RWPE1 (cell line): ENCODE measurements around the gene MTHFD1L.

ENCODE experiments used
- CTCF ChIA-PET: fragments of 350-600 bp; sonication (Branson Sonifier 250); formaldehyde crosslinking; extraction: SDS; loops from one replicate; lab custom pipeline; 2021; lab: Yijun Ruan, JAX
- POLR2A ChIA-PET: fragments of 400-600 bp; formaldehyde crosslinking; extraction: SDS; loops from one replicate; lab custom pipeline; 2020; ENCODE audit warnings: antibody characterized with exemption; ENCODE audit not compliant: low non-redundant PET; lab: Yijun Ruan, JAX
- DNase-seq: peaks from one replicate; pipeline ENCODE4 v3.0.0; 2012; ENCODE audit warnings: low spot score
- H3K27ac ChIP-seq: fragments of 450-650 bp; 2 replicates; pipeline ENCODE4 v1.5.1; 2017
- TF ChIP-seq, protein P1 (sequence below): fragments of 450-650 bp; conservative IDR thresholded peaks from 2 replicates; pipeline ENCODE4 v1.5.1; 2017; ENCODE audit warnings: low read depth, mild to moderate bottlenecking

MTHFD1L gene

GRCh38 chr6:151007076-151007475 lies 141.6 kb downstream of the MTHFD1L start:
- no peak for DNase-seq
- POLR2A ChIA-PET = no interaction called here
- TF ChIP-seq, protein P1, sequence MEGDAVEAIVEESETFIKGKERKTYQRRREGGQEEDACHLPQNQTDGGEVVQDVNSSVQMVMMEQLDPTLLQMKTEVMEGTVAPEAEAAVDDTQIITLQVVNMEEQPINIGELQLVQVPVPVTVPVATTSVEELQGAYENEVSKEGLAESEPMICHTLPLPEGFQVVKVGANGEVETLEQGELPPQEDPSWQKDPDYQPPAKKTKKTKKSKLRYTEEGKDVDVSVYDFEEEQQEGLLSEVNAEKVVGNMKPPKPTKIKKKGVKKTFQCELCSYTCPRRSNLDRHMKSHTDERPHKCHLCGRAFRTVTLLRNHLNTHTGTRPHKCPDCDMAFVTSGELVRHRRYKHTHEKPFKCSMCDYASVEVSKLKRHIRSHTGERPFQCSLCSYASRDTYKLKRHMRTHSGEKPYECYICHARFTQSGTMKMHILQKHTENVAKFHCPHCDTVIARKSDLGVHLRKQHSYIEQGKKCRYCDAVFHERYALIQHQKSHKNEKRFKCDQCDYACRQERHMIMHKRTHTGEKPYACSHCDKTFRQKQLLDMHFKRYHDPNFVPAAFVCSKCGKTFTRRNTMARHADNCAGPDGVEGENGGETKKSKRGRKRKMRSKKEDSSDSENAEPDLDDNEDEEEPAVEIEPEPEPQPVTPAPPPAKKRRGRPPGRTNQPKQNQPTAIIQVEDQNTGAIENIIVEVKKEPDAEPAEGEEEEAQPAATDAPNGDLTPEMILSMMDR = no peak
- CTCF ChIA-PET = no interaction called here
- H3K27ac ChIP-seq = no peak overlapping the region

GRCh38 chr6:151007922-151008321 lies 142.4 kb downstream of the MTHFD1L start:
- H3K27ac ChIP-seq = no peak overlapping the region
- no peak for DNase-seq
- TF ChIP-seq, protein P1 = no peak
- ChIA-PET CTCF (interaction anchor here (0.6 kb wide), 1 partner anchor 25 kb away, joined by 3 read pairs; no protein-coding TSS in a partner anchor), POLR2A (no interaction called here)

DNA sequence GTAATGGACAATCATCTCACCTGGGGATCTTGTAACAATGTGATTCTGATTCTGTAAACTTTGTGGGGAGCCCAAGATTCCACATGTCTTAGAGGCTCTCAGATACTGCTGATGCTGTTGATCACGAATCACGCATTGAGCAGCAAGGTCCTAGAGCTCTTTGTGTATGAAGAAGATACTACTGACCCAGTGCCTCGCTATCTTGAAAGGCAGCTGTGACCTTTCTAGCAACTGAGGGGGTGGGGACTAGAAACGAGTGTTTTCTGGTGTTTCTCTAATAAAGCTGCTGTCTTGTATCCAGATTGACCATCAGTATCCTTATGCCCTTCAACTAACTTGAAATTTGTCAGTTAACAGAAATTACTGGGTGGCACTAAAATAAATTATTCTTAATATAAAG lies 142.9 kb downstream of the MTHFD1L start:
- POLR2A ChIA-PET = no interaction called here
- no peak for DNase-seq
- H3K27ac ChIP-seq = no peak overlapping the region
- TF ChIP-seq, protein P1 = no peak
- CTCF ChIA-PET = interaction anchor here (0.6 to 2.8 kb wide), 2 partner anchors 24 to 316 kb away, joined by 3 to 15 read pairs; no protein-coding TSS in a partner anchor

DNA sequence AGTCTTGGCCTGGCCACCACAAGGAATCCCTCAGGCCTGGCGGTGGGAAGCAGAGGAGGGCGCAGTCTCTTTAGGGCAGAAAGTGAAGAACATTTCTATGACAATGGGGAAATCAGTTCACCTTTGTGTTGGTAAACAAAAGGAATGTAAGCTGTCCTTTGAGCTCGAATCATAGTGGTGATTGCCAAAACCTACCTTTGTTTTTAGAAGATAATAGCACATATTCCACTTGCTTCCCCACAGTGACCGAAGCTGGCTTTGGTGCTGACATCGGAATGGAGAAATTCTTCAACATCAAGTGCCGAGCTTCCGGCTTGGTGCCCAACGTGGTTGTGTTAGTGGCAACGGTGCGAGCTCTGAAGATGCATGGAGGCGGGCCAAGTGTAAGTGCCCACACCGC lies 144.1 kb downstream of the MTHFD1L start:
- POLR2A ChIA-PET = no interaction called here

DNA sequence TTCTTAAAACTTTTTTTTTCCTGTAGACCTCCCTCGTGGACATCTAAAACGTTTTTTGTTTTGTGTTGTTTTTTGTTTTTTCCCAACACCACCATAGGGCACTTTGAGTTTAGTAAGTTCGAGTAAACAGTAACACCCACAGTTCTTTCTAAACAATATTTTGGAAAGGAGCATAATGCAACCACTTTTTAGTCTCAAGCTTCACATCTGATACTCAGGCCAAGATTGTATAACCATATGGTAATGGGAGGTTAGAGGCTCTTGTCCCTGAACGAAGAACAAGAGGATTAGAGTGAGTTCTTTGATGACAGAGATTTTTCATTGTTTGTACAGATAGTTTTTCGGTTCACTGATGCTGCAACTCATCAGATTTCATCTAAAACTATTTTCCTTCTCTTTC lies 144.6 kb downstream of the MTHFD1L start:
- ChIA-PET CTCF (interaction anchor here (2.8 kb wide), 1 partner anchor 314 kb away, joined by 15 read pairs; no protein-coding TSS in a partner anchor), POLR2A (no interaction called here)
- TF ChIP-seq, protein P1 = no peak
- no peak for DNase-seq
- H3K27ac ChIP-seq = no peak overlapping the region

More for the DNA sequence above, 144.1 kb downstream of the MTHFD1L start:
- no peak overlapping the region for H3K27ac ChIP-seq
- TF ChIP-seq, protein P1 = no peak
- no peak for DNase-seq
- CTCF ChIA-PET = interaction anchor here (2.8 kb wide), 1 partner anchor 314 kb away, joined by 15 read pairs; no protein-coding TSS in a partner anchor

DNA sequence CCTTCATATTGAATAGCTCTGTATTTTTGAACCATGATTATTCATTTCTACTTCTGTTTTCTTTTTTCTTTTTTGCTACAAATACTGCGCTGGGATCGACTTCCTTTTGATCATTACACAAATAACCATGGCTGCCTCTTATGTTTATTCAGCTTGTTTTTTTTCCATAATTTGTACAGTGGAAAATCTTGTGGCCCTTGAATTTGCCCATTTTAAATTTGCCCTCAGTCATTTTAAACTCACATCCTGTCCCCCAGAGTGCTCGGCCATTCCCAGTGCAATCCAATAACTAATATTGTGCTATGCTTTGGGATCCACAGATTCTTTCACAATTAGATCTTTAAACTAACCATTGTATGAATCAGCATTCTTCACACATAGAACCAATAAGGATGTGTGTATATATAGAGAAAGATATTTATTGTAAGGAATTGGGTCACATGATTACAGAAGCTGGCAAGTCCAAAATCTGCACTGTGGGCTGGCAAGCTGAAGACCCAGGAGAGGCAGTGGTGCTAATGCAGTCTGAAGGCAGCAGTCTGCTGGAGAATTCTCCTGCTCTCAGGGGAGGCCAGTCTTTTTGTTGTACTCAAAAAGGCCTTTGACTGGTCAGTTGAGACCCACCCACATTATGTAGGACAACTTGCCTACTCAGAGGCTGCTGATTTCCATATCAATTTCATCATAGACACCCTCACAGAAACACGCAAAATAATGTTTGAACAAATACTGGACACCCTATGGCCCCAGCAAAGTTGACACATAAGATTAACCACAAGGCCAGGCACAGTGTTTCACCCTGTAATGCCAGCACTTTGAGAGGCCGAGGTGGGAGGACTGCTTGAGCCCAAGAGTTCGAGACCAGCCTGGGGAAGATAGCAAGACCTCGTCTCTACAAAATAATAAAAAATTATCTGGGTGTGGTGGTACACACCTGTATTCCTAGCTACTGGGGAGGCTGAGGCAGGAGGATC lies 147.1 kb downstream of the MTHFD1L start:
- ChIA-PET CTCF (interaction anchor here (5.3 kb wide), 1 partner anchor 312 kb away, joined by 79 read pairs; no protein-coding TSS in a partner anchor), POLR2A (no interaction called here)
- no peak for DNase-seq
- no peak overlapping the region for H3K27ac ChIP-seq
- TF ChIP-seq, protein P1 = no peak
